CD4-positive, alpha-beta T cell (primary cell): ENCODE data around the gene RNF157. TPM values are rescaled to one million over a fixed set of nuclear protein-coding genes. Genes with fewer than 3 reads are reported as not detected.

ENCODE experiments used
- ATAC-seq: fragments of 200-7000 bp; cut with Tn5 transposase; one replicate; pipeline ENCODE4 v1.10.0; 2022; ENCODE audit warnings: mild to moderate bottlenecking; ENCODE audit not compliant: poor library complexity
- CTCF ChIA-PET: fragments of 350-600 bp; sonication (Branson Sonifier 250); formaldehyde crosslinking; loops from one replicate; lab custom pipeline; 2021; ENCODE audit warnings: antibody characterized with exemption, inconsistent platforms; lab: Charles Lee
- POLR2A ChIA-PET: fragments of 350-600 bp; sonication (Branson Sonifier 250); formaldehyde crosslinking; loops from one replicate; lab custom pipeline; 2021; ENCODE audit warnings: antibody characterized with exemption, inconsistent platforms; lab: Charles Lee
- DNase-seq, 14 experiments: peaks; one replicate each; pipeline ENCODE4 v3.0.0-alpha.2; 2013 to 2020; ENCODE audit warnings: mixed read lengths in 2 of 14
- H3K27ac ChIP-seq, 2 donors: one replicate each; pipeline versions ENCODE4 v1.5.1 to v1.7.0; 2013; ENCODE audit warnings: low read length in 2 of 2, low read depth in 1 of 2, mild to moderate bottlenecking in 1 of 2
- H3K27me3 ChIP-seq, 2 experiments: 1 replicate in 1 of 2; 2 replicates in 1 of 2; pipeline versions ENCODE4 v1.6.1 to v1.7.0; 2013; ENCODE audit warnings: low read length in 2 of 2, control low read depth in 1 of 2, mild to moderate bottlenecking in 1 of 2, moderate library complexity in 1 of 2; ENCODE audit not compliant: insufficient read depth in 2 of 2, control insufficient read depth in 1 of 2
- H3K36me3 ChIP-seq: one replicate; pipeline ENCODE4 v1.6.1; 2013; ENCODE audit warnings: low read length, control low read depth; ENCODE audit not compliant: insufficient read depth
- H3K4me1 ChIP-seq: one replicate; pipeline ENCODE4 v1.6.1; 2013; ENCODE audit warnings: low read length, control low read depth; ENCODE audit not compliant: insufficient read depth
- H3K4me3 ChIP-seq: one replicate; pipeline ENCODE4 v1.5.1; 2013; ENCODE audit warnings: mild to moderate bottlenecking, low read length, moderate library complexity
- H3K9me3 ChIP-seq, 2 experiments: 1 replicate in 1 of 2; 2 replicates in 1 of 2; pipeline versions ENCODE4 v1.6.1 to v1.7.0; 2013; ENCODE audit warnings: low read length in 2 of 2, mild to moderate bottlenecking in 2 of 2, control low read depth in 1 of 2, moderate library complexity in 1 of 2; ENCODE audit not compliant: control insufficient read depth in 1 of 2, insufficient read depth in 1 of 2
- H3K27ac Mint-ChIP-seq: one replicate; pipeline ENCODE4 v1.8.0; 2020; ENCODE audit warnings: mixed read lengths
- H3K27me3 Mint-ChIP-seq: one replicate; pipeline ENCODE4 v1.8.0; 2021; ENCODE audit warnings: mixed read lengths
- H3K36me3 Mint-ChIP-seq: one replicate; pipeline ENCODE4 v1.8.0; 2021; ENCODE audit warnings: low read depth, mixed read lengths
- H3K4me1 Mint-ChIP-seq: one replicate; pipeline ENCODE4 v1.8.0; 2021; ENCODE audit warnings: low read depth, mixed read lengths
- H3K4me3 Mint-ChIP-seq: one replicate; pipeline ENCODE4 v1.8.0; 2020; ENCODE audit warnings: mild to moderate bottlenecking, mixed read lengths
- H3K9me3 Mint-ChIP-seq: one replicate; pipeline ENCODE4 v1.8.0; 2020; ENCODE audit warnings: mixed read lengths
- CTCF ChIP-seq: fragments of 200-600 bp; IDR thresholded peaks from one replicate; pipeline ENCODE4 v1.8.0; 2022; ENCODE audit warnings: antibody characterized with exemption, mild to moderate bottlenecking
- intact Hi-C, 2 experiments: fragments of 100-400 bp; cut with DNase I in 1 of 2; cut with micrococcal nuclease in 1 of 2; formaldehyde crosslinking; loops; one replicate each; pipeline versions ENCODE4 v1.15.1 to v1.9.0; 2023 to 2025; cut with DNase I, micrococcal nuclease
- total RNA-seq, 174 experiments: library from RNA in 2 of 174; stranded (reverse) in 2 of 174; gene quantifications; one replicate each; pipeline ENCODE4 v1.2.3 and lab custom pipeline; 2021 to 2026

The RNF157 gene
- total RNA-seq, 2 experiments from 2014 or later: 18.5 to 21.1 TPM

DNA sequence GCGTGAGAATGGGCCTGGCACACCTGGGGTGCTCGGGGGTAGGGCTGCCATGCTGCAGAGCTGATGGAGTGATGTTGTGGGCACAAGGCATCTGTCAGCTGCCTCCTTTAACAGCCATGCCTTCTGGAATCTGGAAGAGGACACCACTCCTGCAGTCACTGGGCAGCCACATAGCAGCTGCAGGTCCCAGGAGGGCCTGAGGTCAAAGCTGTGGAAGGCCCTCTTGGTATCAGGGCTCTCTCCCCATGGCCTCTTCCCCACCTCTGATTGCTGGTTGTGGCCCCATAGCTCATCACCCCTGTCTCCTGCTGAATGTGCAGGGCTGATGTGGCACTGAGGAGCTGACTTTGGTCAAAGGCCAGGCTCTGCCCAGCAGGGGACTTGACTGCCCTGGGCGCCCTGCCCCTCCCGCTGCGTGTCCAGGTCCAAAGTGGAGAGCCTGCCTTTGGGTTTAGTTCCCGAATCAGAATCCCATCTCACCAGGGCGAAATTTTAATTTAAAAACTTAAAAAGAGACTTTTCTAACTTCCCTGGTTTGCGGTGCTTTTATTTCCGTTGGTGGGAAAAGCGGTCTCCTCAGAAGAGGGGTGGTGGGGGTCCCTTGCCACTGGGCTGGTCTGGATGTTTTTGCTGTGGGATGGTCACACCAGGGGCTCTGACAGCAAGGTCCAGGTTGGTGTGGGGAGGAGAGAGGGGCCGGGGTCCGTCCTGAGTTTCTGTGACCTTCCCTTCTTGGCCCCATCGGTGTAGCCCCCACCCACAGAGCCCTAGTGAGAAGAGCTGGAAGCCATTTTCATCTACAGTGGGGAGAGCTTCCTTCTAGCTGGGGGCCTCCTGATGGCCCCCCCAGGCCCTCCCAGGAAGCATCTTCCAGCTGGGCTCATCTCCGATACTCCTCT, 30.7 kb upstream of the RNF157 start:
- ChIA-PET POLR2A (interaction anchor here (0.7 to 14.0 kb wide), 12 partner anchors 9 to 415 kb away, joined by 3 to 394 read pairs (median 8); partner anchors contain the start of gene RNF157), CTCF (interaction anchor here (2.3 to 3.1 kb wide), 2 partner anchors 8 to 150 kb away, joined by 13 to 17 read pairs; no protein-coding TSS in a partner anchor)
- Mint-ChIP-seq H3K36me3 (peaks cover 50% of the 10 kb centered on the region), H3K27me3 (no peaks in the 10 kb centered on the region), H3K27ac (peak overlapping the region; percentile 98), H3K4me1 (peaks cover 68% of the 10 kb centered on the region), H3K4me3 (peak overlapping the region; percentile 82), H3K9me3 (no peaks in the 10 kb centered on the region)
- H3K27me3 ChIP-seq: no peaks in the 10 kb centered on the region
- peaks cover 53% of the 10 kb centered on the region for H3K36me3 ChIP-seq
- H3K4me1 ChIP-seq: peaks cover 96% of the 10 kb centered on the region
- ATAC-seq: no peak
- no peak for TF ChIP-seq CTCF
- intact Hi-C loops: no loop called here
- H3K27ac ChIP-seq: peak overlapping the region; percentile 82 to 86
- H3K4me3 ChIP-seq: peak overlapping the region; percentile 57
- peak in 2 of 14 experiments; percentile 44 to 50 for DNase-seq
- H3K9me3 ChIP-seq: no peaks in the 10 kb centered on the region

- peak overlapping the region in 1 of 2 donors; percentile 91 for H3K27ac ChIP-seq
- peaks cover 68% of the 10 kb centered on the region for H3K4me1 Mint-ChIP-seq
- H3K36me3 ChIP-seq: peaks cover 53% of the 10 kb centered on the region
- no peak overlapping the region for H3K4me3 ChIP-seq
- ChIA-PET POLR2A (interaction anchor here (0.5 to 14.0 kb wide), 12 partner anchors 10 to 146 kb away, joined by 3 to 394 read pairs (median 8); partner anchors contain the start of gene RNF157), CTCF (interaction anchor here (0.8 to 3.1 kb wide), 4 partner anchors 9 to 149 kb away, joined by 3 to 17 read pairs (median 8); no protein-coding TSS in a partner anchor)
- no peak for ATAC-seq
- no peaks in the 10 kb centered on the region for H3K27me3 ChIP-seq
- peak overlapping the region; percentile 96 for H3K4me3 Mint-ChIP-seq
- no peaks in the 10 kb centered on the region for H3K27me3 Mint-ChIP-seq
- peaks cover 50% of the 10 kb centered on the region for H3K36me3 Mint-ChIP-seq
- peak overlapping the region; percentile 98 for H3K27ac Mint-ChIP-seq
- H3K4me1 ChIP-seq: peaks cover 90% of the 10 kb centered on the region
- peak in 2 of 14 experiments; percentile 40 to 53 for DNase-seq
- intact Hi-C loops: no loop called here
- TF ChIP-seq CTCF: no peak
- H3K9me3 Mint-ChIP-seq: no peaks in the 10 kb centered on the region
- no peaks in the 10 kb centered on the region for H3K9me3 ChIP-seq
These were observed 29.9 kb upstream of the RNF157 start for GRCh38 chr17:76270127-76270592.
